Epithelial cell of prostate (primary cell): Measurements from ENCODE around the gene COL23A1.

ENCODE experiments used
- DNase-seq: peaks from one replicate; pipeline ENCODE4 v3.0.0-alpha.2; 2011; ENCODE audit warnings: low read depth, low spot score
- H3K27ac ChIP-seq: fragments of 450-650 bp; 2 replicates; pipeline ENCODE4 v1.5.1; 2017; ENCODE audit warnings: mild to moderate bottlenecking

The COL23A1 gene

DNA sequence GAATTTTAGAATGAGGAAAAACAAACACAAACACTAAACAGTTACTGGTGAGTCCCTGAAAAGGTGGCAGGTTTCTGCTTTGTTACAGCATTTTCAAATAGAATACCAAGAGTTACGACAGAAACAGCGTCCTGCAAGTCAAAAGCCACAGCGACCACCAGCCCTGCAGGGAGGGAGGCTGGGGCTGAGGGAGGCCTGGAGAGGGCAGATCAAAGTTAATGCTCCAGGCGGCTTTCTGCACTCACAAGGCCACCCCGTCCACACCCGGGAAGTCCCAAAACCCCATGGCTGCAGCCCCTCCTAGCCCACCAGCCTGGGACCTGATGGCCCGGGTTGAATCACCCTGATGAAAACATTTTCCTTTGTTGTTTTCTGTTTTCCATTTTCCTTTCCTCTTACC lies 29.3 kb downstream of the COL23A1 start:
- H3K27ac ChIP-seq = no peak overlapping the region
- no peak for DNase-seq

DNA sequence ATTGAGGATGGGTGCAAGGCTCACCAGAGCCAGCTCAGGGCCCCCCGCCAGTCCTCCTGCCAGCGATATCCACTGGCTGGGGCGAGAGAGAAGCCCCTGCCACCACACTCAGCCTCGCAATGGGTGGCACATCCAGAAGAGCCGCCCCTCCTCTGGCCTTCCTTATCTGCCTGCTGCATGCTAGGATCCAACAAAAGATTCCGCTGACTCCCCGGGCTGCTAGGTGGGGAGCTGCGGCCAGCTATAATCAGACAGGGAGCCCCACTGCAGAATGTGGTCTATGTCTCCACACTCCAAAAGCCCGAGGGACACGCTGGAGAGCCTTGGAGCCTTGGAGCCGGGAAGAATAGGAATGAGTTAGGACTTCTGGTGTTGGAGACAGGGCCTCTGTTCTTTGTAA lies 32.8 kb downstream of the COL23A1 start:
- H3K27ac ChIP-seq = no peak overlapping the region
- no peak for DNase-seq

DNA sequence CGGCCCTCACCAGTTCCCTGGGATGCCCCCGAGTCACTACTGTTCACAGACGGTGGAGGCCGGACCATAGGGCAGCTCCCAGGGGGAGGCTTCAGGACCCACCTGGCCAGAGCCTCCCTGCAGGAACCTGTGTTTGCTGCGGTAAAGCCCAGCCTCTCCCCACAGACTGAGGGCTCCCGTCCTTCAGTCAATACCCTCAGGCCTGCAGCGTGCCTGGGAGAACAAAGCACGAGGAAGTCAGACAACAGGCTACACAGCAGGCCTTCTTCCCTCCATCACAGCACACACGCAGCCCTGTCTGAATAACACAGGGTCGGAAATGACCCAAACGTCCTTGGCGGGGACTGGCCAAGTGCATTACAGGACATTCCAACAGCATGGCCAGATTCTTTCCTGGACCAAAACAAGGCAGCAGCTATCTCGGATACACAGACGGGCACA lies 34.4 kb downstream of the COL23A1 start:
- DNase-seq = no peak
- H3K27ac ChIP-seq = no peak overlapping the region

DNA sequence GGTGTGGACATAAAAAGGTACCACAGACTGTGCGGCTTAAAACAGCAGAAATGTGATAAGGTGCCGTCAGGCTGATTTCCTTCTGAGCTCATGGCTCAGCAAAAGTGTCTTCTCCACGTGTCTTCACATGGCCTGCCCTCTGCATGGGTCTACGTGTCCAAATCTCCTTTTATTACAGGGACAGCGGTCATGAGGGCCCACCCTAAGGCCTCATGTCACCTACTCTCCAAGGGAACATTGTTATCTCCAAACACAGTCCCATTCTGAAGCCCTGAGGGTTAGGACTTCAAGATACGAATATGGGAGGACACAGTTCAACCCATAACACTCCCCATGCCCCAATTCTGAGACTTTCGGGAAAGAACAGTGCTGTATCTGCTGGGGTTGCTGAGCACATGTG lies 35.2 kb downstream of the COL23A1 start:
- H3K27ac ChIP-seq = no peak overlapping the region

DNA sequence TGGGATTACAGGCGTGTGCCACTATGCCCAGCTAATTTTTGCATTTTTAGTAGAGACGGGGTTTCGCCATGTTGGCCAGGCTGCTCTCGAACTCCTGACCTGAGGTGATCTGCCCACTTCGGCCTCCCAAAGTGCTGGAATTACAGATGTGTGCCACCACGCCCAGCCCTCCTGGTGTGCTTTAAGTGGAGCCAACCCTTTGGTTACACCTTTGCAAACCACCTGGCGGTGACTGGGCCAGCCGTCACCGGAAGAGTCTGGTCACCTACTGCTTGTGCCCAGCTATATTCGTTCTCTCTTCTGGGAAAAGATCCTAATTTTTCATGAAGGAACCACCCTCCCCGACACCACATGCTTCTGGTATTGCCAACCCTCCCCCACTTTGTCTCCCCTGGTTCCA lies 35.9 kb downstream of the COL23A1 start:
- DNase-seq = no peak
- no peak overlapping the region for H3K27ac ChIP-seq

More for the DNA sequence above, 35.2 kb downstream of the COL23A1 start:
- no peak for DNase-seq

DNA sequence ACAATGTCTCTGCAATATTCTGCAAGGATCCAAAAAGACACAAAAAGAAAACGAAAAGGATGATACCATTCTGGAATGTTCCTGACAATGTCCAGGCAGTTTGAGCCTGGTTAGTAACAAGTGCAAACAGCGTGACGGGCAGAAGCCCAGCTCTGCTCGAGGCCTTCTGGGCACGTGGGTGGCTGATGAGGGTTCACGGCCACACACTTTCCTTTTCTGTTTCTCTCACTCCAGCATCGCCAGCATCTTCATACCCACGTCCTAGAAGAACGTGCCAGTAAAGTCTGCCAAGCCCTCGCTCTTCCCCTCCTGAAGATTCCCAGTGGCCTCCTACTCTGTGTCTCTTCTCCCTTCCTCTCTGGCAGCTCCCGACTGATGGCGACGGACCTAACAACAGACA lies 36.7 kb downstream of the COL23A1 start:
- no peak for DNase-seq
- H3K27ac ChIP-seq = no peak overlapping the region

DNA sequence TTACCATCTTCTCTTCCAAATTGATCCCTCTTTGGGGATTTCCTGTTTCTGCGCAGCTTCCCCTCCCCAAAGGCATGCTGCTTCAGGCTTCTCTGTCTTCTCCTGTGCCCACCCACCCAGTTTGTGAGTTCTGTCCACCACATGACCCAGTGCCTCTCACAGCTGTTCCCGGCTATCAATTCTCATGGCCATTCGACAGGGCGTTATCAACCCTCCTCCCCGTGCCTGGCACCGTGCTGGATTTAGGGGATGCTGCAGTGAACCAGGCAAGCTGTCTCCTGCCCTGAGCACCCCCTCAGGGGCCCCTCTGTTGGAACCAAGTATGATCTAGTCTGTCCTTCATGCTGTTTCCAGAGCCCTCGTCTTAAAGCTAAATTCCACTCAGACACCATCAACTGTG lies 38.7 kb downstream of the COL23A1 start:
- DNase-seq = no peak
- no peak overlapping the region for H3K27ac ChIP-seq

DNA sequence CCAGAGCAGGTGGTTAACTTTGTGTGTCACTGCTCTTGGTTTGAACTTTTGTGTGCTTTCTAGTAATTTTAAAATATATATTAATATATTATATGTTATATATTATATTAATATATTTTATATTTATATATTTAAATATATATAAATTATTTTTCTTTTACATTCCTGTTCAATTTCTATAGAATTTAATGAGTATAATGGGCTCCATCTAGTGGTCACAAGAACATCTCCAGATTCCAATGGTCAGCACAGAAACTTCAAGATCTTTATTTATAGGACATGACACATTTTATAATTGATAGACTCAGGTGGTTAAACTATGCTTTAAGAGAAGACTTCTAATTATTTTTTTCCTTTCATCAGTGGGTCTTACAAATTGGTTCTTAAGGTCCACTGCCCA lies 39.1 kb downstream of the COL23A1 start:
- no peak overlapping the region for H3K27ac ChIP-seq
- no peak for DNase-seq

DNA sequence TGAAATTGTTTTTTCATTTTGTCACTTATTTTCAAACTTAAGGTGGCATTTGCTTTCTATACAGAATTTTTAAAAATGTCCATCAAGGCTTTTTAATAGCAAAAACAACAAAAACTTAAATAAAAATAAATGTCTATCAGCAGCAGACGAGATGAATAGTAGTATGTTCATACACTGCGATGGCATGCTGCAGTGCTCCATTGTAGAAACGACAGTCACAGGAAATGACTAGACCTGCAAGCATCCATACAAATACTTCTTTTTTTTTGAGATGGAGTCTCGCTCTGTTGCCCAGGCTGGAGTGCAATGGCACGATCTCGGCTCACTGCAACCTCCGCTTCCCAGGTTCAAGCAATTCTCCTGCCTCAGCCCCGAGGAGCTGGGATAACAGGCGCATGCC lies 41.4 kb downstream of the COL23A1 start:
- DNase-seq = no peak
- H3K27ac ChIP-seq = no peak overlapping the region

DNA sequence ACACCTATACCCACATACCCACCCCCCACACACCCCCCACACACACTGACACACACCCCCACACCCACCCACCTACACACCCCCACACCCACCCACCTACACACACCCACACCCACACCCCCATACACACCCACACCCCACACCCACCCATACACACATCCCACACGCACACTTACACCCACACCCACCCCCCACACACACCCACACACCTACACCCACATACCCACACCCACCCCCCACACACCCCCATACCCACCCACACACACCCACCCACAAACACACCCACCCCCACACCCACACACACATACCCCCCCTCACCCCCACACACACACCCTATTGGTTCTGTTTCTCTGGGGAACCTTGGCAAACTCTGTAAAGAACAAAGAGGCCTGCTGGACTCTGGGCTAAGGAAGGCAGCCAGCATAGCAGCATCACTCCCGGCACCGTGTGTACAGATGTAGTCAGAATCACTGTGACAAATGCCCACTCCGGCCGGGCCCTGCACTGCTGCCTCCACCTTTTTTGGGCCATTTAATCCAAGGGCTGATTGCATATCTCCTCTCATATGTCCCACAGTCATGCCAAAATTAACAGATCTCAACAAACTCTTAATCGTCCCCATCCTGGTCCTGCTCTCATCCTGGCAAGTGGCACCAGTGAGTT lies 42.3 kb downstream of the COL23A1 start:
- no peak overlapping the region for H3K27ac ChIP-seq
- no peak for DNase-seq

DNA sequence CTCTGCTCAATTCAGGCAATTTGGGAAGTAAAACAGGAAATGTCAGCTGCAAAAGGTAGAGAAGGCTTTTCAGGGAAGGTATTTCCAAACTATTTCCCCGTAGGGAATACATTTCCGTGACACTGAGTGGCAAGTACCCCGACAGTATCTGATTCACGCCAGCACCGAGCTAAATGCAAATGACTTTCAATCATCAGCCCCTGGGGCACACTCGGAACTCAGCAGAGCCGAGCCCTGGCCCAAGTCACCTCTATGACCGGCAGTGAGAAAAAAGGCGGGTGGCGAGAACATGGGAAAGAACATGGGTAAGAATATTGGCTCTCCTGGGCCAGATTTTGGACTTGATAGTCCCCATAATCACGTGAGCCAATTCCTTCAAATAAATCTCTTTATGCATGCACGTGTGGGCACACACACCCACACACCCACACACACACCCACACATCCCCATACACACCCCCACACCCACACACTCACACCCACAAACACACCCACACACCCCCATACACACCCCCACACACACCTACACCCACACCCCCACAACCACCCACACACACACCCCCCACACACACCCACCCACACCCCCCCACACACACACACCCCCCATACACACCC lies 43.0 kb downstream of the COL23A1 start:
- no peak for DNase-seq
- H3K27ac ChIP-seq = no peak overlapping the region

DNA sequence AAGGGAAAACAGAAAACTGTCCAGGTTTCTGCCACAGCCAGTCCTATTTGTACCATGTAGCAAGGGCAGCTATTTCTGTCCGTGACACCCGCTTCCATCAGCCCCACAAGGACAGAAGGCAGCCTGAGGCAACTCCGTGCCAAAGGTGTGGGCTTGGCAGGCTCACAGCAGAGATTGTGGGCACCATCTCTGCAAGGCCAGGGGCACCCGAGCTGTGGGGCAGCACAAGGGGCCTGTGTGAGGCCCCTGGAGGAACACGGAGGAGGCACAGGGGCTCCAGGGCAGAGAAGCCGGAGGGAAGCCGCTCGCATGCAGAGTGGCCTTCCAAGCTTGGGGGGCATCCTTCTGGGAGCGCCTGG lies 43.5 kb downstream of the COL23A1 start:
- no peak overlapping the region for H3K27ac ChIP-seq
- DNase-seq = no peak

DNA sequence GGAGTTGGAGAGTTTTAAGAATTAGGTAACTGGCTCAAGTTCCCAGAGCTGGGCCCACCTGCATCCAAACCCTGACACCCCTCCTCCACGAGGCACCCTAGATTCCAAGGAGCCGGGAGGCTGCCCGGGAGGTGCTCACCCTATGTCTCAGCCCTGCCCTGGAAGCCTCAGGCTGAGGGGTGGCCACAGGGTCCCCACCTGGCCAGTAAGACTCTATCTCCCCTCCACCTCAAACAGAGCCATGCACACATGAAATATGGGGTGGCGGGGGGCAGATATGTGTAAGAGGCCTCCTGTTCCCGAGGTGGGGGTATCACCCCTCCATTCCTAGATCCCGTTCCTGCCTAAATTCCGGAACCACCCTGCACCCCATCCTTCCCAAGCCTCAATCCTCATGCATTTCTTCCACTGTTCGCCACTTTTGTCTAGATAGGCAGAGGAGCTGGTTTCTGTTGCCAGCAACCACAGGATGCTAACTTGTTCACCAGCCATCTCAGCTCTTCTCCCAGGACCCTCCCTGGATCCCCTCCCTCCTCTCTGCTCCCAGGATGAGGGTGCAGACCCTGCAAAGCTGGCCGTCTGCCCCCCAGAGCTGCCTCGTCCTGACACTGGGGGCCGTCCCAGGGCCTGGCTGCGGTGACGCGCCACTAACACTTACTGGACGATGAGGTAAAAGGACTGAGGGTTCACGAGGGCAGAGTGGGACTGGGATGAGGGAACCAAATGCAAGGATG lies 44.1 kb downstream of the COL23A1 start:
- no peak overlapping the region for H3K27ac ChIP-seq
- DNase-seq = no peak

DNA sequence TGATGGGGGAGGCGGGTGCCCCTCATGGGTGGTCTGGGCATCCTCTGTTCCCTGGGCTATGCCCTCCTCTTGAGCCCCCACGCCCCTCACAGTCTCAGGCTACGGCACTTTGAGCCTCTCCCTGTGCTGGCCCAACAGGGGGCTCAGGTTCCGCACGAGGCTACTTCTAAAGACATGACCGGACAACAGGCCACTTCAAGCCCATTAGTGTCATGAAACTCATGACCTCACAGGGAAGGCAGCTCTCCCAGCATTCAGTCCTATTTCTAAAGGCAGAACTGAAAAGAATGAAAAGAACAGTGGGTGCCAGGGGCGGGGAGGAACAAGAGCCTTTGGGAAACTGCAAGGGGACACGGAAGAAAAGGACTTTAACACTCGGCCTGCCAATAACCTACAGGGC lies 45.0 kb downstream of the COL23A1 start:
- H3K27ac ChIP-seq = no peak overlapping the region
- no peak for DNase-seq

DNA sequence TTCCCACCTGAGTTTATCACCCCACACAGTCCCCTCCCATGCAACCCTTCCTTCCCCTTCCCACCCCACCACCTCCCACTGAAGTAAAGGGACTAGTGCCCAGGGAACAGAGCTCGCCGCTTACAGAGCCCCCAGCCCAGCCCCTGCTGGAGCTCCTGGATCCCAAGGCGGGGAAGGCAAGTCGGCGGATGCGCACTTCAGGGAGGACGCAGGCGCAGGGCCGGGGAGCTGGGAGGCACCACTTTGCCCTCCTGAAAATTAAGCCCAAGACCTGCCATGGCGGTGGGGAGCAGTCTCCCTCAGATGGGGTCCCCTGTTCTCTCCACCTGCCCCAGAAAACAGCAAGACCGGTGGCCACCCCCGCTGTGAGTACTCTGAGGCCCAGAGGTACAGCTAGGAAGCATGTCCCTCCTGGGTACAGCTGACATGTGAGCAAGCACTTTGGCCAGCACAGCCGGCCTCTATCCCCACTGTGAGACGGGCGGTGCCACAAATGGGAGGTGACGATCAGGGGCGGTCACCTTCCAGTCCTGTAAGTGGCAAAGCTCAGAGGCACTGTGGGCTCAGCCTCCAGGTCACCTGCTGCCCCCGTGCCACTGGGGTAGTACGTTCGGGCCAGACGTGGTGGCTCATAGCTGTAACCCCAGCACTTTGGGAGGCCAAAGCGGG lies 45.9 kb downstream of the COL23A1 start:
- no peak overlapping the region for H3K27ac ChIP-seq
- DNase-seq = no peak

DNA sequence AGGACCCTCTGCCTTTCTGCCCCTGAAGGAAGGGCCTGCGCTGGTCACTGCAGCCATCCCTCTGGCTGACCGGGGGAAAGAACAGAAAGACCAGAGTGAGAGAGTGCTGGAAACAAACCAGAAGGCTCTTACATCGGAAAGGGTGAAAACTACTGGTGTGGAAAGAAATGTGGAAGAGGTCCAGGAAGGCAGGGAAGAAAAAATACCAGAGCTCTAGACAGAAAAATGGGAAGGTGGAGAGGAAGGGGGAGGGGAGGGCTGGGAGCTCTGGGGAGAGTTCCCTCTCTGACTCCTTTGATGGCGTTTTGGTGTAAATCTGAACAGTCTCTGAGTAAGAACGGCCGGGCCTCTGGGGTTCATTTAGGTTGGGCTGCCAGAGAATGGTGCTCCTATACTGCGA lies 47.7 kb downstream of the COL23A1 start:
- H3K27ac ChIP-seq = no peak overlapping the region

DNA sequence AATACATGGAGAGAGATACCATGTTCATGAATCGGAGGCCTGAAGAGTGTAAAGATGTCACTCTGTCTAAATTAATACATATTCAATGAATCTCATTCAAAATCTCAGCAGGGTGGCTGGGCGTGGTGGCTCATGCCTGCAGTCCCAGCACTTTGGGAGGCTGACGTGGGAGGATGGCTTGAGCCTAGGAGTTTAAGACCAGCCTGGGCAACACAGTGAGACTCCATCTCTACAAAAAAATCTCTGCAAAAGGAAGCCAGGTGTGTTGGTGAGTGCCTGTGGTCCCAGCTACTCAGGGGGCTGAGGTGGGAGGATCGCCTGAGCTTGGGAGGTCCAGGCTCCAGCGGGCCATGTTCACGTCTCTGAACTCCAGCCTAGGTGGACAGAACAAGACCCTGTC lies 49.7 kb downstream of the COL23A1 start:
- no peak for DNase-seq
- H3K27ac ChIP-seq = no peak overlapping the region

More for the DNA sequence above, 47.7 kb downstream of the COL23A1 start:
- no peak for DNase-seq

DNA sequence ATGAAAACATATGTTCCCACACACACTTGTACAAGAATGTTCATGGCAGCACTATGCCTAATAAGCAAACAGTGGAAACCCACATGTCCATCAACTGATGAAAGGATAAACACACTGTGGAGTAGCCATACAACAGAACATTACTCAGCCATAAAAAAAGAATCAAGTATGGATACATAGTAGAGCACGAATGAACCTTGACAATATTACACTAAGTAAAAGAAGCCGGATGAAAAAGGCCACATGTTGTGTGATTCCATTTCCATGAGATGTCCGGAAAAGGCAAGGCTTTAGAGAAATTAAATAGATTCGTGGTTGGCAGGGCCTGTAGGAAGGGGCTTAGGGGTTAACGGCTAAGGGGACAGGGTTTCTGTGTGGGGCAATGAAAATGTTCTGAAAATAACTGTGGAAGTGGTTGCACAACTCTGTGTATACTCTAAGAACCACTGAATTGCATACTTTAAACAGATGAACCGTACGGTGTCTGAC lies 51.4 kb downstream of the COL23A1 start:
- H3K27ac ChIP-seq = no peak overlapping the region
- no peak for DNase-seq

DNA sequence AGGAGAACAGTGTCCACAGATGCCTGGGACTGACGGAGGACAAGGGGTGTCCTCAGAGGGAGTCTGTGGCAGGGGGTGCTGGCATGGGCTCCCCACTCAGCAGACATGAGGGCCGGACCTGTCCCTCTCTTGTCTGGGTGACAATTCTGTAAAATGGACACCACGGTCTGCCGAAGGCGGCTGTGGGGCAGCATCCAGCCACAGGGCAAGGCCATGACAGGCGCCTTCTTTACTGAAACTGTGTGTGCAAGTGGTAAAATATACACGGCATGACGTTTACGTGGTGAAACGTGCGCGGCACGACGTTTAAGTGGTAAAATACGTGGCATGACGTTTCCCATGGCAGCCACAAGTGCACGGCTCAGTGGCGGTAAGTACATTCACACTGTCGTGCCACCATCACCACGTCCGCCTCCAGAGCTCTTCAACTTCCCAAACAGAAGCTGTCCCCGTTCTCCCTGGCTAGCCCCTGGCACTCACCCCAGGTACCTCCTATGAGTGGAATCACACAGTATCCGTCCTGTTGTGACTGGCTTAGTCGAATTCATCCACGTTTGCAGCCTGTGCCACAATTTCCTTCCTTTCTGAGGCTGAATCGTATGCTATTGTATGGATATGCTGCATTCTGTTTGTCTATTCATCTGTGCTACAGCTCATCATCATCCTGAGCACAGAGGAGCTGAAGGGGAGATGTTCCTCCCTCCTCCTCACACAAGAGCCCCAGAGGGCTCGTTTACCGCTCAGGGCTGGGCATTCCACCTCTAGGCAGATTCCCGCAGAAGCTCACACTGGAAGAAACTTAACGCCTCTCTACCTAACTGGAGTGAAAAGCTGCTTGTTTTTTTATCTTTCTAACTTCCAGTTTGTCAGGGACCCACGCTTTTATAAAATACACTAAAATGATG lies 52.5 kb downstream of the COL23A1 start:
- no peak for DNase-seq
- H3K27ac ChIP-seq = no peak overlapping the region
